SJSA1 (cell line): ENCODE results near the gene OR2J1. TPM values are rescaled to one million over a fixed set of nuclear protein-coding genes. Genes with fewer than 3 reads are reported as not detected.
"Not testable (repeated sequence)": the region's sequence is repeated elsewhere in the genome, so short reads cannot be mapped to it uniquely, and the experiment has no call there.

Source experiments
- DNase-seq, 2 experiments: peaks; one replicate each; pipeline ENCODE4 v3.0.0-alpha.2; 2015 to 2020; ENCODE audit warnings: low spot score in 2 of 2, low read depth in 1 of 2
- H3K27ac ChIP-seq: fragments of 250-450 bp; sonication (Bioruptor Pico); 2 replicates; pipeline ENCODE4 v1.5.1; 2020; ENCODE audit warnings: mild to moderate bottlenecking, moderate library complexity
- H3K27me3 ChIP-seq: fragments of 250-450 bp; sonication (Bioruptor Pico); replicated peaks from 2 replicates; pipeline ENCODE4 v1.5.1; 2020; ENCODE audit warnings: mild to moderate bottlenecking, moderate library complexity
- H3K36me3 ChIP-seq: fragments of 250-450 bp; sonication (Bioruptor Pico); 2 replicates; pipeline ENCODE4 v1.5.1; 2020; ENCODE audit warnings: mild to moderate bottlenecking
- H3K4me1 ChIP-seq: fragments of 250-450 bp; sonication (Bioruptor Pico); replicated peaks from 2 replicates; pipeline ENCODE4 v1.6.1; 2021; ENCODE audit warnings: mild to moderate bottlenecking
- H3K4me3 ChIP-seq: fragments of 250-450 bp; sonication (Bioruptor Pico); 2 replicates; pipeline ENCODE4 v1.5.1; 2020; ENCODE audit warnings: mild to moderate bottlenecking
- H3K9me3 ChIP-seq: fragments of 250-450 bp; sonication (Bioruptor Pico); replicated peaks from 2 replicates; pipeline ENCODE4 v1.5.1; 2020; ENCODE audit warnings: mild to moderate bottlenecking
- total RNA-seq: library from RNA; depleted of rRNA; stranded (reverse); fragments of >200 nt; shearing (Covaris generic); gene quantifications from 2 replicates; pipeline ENCODE4 v1.2.3, GENCODE V29; 2014; rRNA removed

Gene OR2J1
- total RNA-seq, 1 experiment from 2014 or later, result not detected

GRCh38 chr6:29131691-29132090 lies 32.4 kb downstream of the OR2J1 start:
- H3K27ac ChIP-seq, result no peak overlapping the region
- H3K36me3 ChIP-seq, result no peaks in the 10 kb centered on the region
- H3K27me3 ChIP-seq, result no peaks in the 10 kb centered on the region
- H3K4me3 ChIP-seq, result no peak overlapping the region
- no peak for DNase-seq
- H3K9me3 ChIP-seq, result no peaks in the 10 kb centered on the region
- H3K4me1 ChIP-seq, result no peaks in the 10 kb centered on the region

- no peaks in the 10 kb centered on the region for H3K9me3 ChIP-seq
- H3K27me3 ChIP-seq, result no peaks in the 10 kb centered on the region; the same call in 1 of the 2 replicates
Measured at GRCh38 chr6:29137724-29138123, 38.4 kb downstream of the OR2J1 start.

GRCh38 chr6:29141606-29142005 lies 42.3 kb downstream of the OR2J1 start:
- Histone ChIP-seq H3K4me3 (no peak overlapping the region), H3K9me3 (no peaks in the 10 kb centered on the region), H3K36me3 (no peaks in the 10 kb centered on the region), H3K27me3 (no peaks in the 10 kb centered on the region; the same call in 1 of the 2 replicates), H3K4me1 (no peaks in the 10 kb centered on the region), H3K27ac (no peak overlapping the region)
- DNase-seq, result no peak

More at GRCh38 chr6:29137724-29138123, 38.4 kb downstream of the OR2J1 start:
- Histone ChIP-seq H3K4me3 (no peak overlapping the region), H3K4me1 (no peaks in the 10 kb centered on the region), H3K36me3 (no peaks in the 10 kb centered on the region), H3K27ac (no peak overlapping the region)
- DNase-seq, result no peak

GRCh38 chr6:29142309-29142708 lies 43.0 kb downstream of the OR2J1 start:
- H3K4me3 ChIP-seq, result no peak overlapping the region
- H3K9me3 ChIP-seq, result no peaks in the 10 kb centered on the region
- H3K27me3 ChIP-seq, result no peaks in the 10 kb centered on the region; the same call in 1 of the 2 replicates
- H3K4me1 ChIP-seq, result no peaks in the 10 kb centered on the region
- H3K27ac ChIP-seq, result no peak overlapping the region
- no peak for DNase-seq
- H3K36me3 ChIP-seq, result no peaks in the 10 kb centered on the region

GRCh38 chr6:29146179-29146578 lies 46.9 kb downstream of the OR2J1 start:
- no peak for DNase-seq
- H3K4me1 ChIP-seq, result no peaks in the 10 kb centered on the region
- H3K4me3 ChIP-seq, result no peak overlapping the region
- no peaks in the 10 kb centered on the region for H3K9me3 ChIP-seq
- H3K27ac ChIP-seq, result no peak overlapping the region
- no peaks in the 10 kb centered on the region for H3K36me3 ChIP-seq
- no peaks in the 10 kb centered on the region; the same call in 1 of the 2 replicates for H3K27me3 ChIP-seq

GRCh38 chr6:29147074-29147473 lies 47.8 kb downstream of the OR2J1 start:
- Histone ChIP-seq H3K36me3 (no peaks in the 10 kb centered on the region), H3K9me3 (no peaks in the 10 kb centered on the region), H3K4me3 (no peak overlapping the region), H3K27ac (no peak overlapping the region), H3K27me3 (no peaks in the 10 kb centered on the region; the same call in 1 of the 2 replicates), H3K4me1 (no peaks in the 10 kb centered on the region)
- no peak for DNase-seq

GRCh38 chr6:29149444-29149843 lies 50.2 kb downstream of the OR2J1 start:
- not testable (repeated sequence) for H3K9me3 ChIP-seq, H3K27me3 ChIP-seq, H3K4me3 ChIP-seq, DNase-seq, H3K36me3 ChIP-seq, H3K27ac ChIP-seq, H3K4me1 ChIP-seq

Other genes starting within 250 kb of the OR2J1 start
- gene TRIM27, start 175.5 kb upstream of the OR2J1 start, total RNA-seq, result 38.2 and 61.4 TPM in 2 replicates
- not detected in 2 replicates for gene ZNF311, start 94.2 kb upstream of the OR2J1 start, total RNA-seq
- gene OR2W1, start 54.3 kb upstream of the OR2J1 start, total RNA-seq, result not detected in 2 replicates
- not detected in 2 replicates for gene OR2B3, start 12.2 kb upstream of the OR2J1 start, total RNA-seq
- not detected in 2 replicates for gene OR2J3, start 8.6 kb downstream of the OR2J1 start, total RNA-seq
- gene OR2J2, start 71.4 kb downstream of the OR2J1 start, total RNA-seq, result not detected in 2 replicates
- gene OR14J1, start 202.2 kb downstream of the OR2J1 start, total RNA-seq, result not detected in 2 replicates